NCI-H146 treated with DMSO at 0.1 percent for 48 hours (cell line): ENCODE results near the gene LYRM7.
"Not testable (repeated sequence)": the region's sequence is repeated elsewhere in the genome, so short reads cannot be mapped to it uniquely, and the experiment has no call there.

Experiments used
- DNase-seq: peaks from one replicate; lab custom pipeline; 2025; ENCODE audit not compliant: unreplicated experiment; lab: John Stamatoyannopoulos, UW

LYRM7 gene

GRCh38 chr5:131218392-131218791, 47.6 kb downstream of the LYRM7 start:
- no peak for DNase-seq

- no peak for DNase-seq
Measured at GRCh38 chr5:131220566-131220965, 49.8 kb downstream of the LYRM7 start.

- DNase-seq, result no peak
Measured at GRCh38 chr5:131221008-131221703, 50.4 kb downstream of the LYRM7 start.

- no peak for DNase-seq
Measured at GRCh38 chr5:131221888-131222287, 51.1 kb downstream of the LYRM7 start.

GRCh38 chr5:131222731-131223130, 52.0 kb downstream of the LYRM7 start:
- DNase-seq, result no peak

GRCh38 chr5:131223751-131224386, 53.1 kb downstream of the LYRM7 start:
- DNase-seq, result no peak

GRCh38 chr5:131224387-131225201, 53.9 kb downstream of the LYRM7 start:
- DNase-seq, result no peak

GRCh38 chr5:131225282-131225974, 54.7 kb downstream of the LYRM7 start:
- no peak for DNase-seq

- DNase-seq, result no peak
Measured at GRCh38 chr5:131226899-131227298, 56.2 kb downstream of the LYRM7 start.

- no peak for DNase-seq
Measured at GRCh38 chr5:131228646-131229045, 57.9 kb downstream of the LYRM7 start.

GRCh38 chr5:131229623-131230022, 58.9 kb downstream of the LYRM7 start:
- no peak for DNase-seq

GRCh38 chr5:131230406-131230805, 59.7 kb downstream of the LYRM7 start:
- no peak for DNase-seq

GRCh38 chr5:131239686-131240085, 68.9 kb downstream of the LYRM7 start:
- no peak for DNase-seq

- no peak for DNase-seq
Measured at GRCh38 chr5:131242728-131243255, 72.0 kb downstream of the LYRM7 start.

- no peak for DNase-seq
Measured at GRCh38 chr5:131245312-131245711, 74.6 kb downstream of the LYRM7 start.

GRCh38 chr5:131245948-131246347, 75.2 kb downstream of the LYRM7 start:
- DNase-seq, result no peak

GRCh38 chr5:131246504-131246903, 75.8 kb downstream of the LYRM7 start:
- no peak for DNase-seq

GRCh38 chr5:131250751-131251475, 80.2 kb downstream of the LYRM7 start:
- no peak for DNase-seq

- DNase-seq, result no peak
Measured at GRCh38 chr5:131252824-131253171, 82.1 kb downstream of the LYRM7 start.

GRCh38 chr5:131254025-131254424, 83.3 kb downstream of the LYRM7 start:
- DNase-seq, result not testable (repeated sequence)

- DNase-seq, result no peak
Measured at GRCh38 chr5:131254741-131255140, 84.0 kb downstream of the LYRM7 start.
